Heart left ventricle (tissue), 16 donors: ENCODE measurements around the gene NDUFAF3. TPM values are rescaled to one million over a fixed set of nuclear protein-coding genes. Genes with fewer than 3 reads are reported as not detected.
A peak's percentile ranks its signal among the peaks of the same experiment; 100 is the strongest.

ENCODE experiments used
- ATAC-seq, 4 donors: fragments of 200-7000 bp; cut with Tn5 transposase; one replicate each; pipeline ENCODE4 v1.9.1; 2020 to 2022; ENCODE audit warnings: moderate library complexity in 4 of 4, mild to moderate bottlenecking in 3 of 4, moderate number of reproducible peaks in 1 of 4
- DNase-seq, 5 donors: peaks; one replicate each; pipeline ENCODE4 v3.0.0-alpha.2; 2020
- H3K27ac ChIP-seq, 12 donors: fragments of 200-600 bp; sonication (generic) in 4 of 12; one replicate each; pipeline versions ENCODE4 v1.5.0 to v1.8.0; 2016 to 2022; ENCODE audit warnings: mild to moderate bottlenecking in 2 of 12
- H3K27me3 ChIP-seq, 9 donors: fragments of 200-600 bp; sonication (generic) in 2 of 9; one replicate each; pipeline versions ENCODE4 v1.5.1 to v1.8.0; 2016 to 2022; ENCODE audit warnings: mild to moderate bottlenecking in 3 of 9
- H3K36me3 ChIP-seq, 9 donors: fragments of 200-600 bp; sonication (generic) in 2 of 9; one replicate each; pipeline versions ENCODE4 v1.5.0 to v1.8.0; 2018 to 2022; ENCODE audit warnings: mild to moderate bottlenecking in 2 of 9
- H3K4me1 ChIP-seq, 12 donors: fragments of 200-600 bp; sonication (generic) in 4 of 12; one replicate each; pipeline versions ENCODE4 v1.5.0 to v1.8.0; 2016 to 2022; ENCODE audit warnings: mild to moderate bottlenecking in 3 of 12
- H3K4me3 ChIP-seq, 12 donors: fragments of 200-600 bp; sonication (generic) in 4 of 12; one replicate each; pipeline versions ENCODE4 v1.5.0 to v1.8.0; 2017 to 2022; ENCODE audit warnings: mild to moderate bottlenecking in 9 of 12, moderate library complexity in 4 of 12
- H3K9me3 ChIP-seq, 12 donors: fragments of 200-600 bp; sonication (generic) in 4 of 12; one replicate each; pipeline versions ENCODE4 v1.5.0 to v1.8.0; 2016 to 2022; ENCODE audit warnings: mild to moderate bottlenecking in 1 of 12
- CTCF ChIP-seq, 12 donors: fragments of 200-600 bp; sonication (generic) in 4 of 12; IDR thresholded peaks; one replicate each; pipeline versions ENCODE4 v1.5.0 to v1.8.0; 2018 to 2022; ENCODE audit warnings: antibody characterized with exemption in 12 of 12, mild to moderate bottlenecking in 5 of 12
- POLR2A ChIP-seq, 2 donors: fragments of 450-650 bp; IDR thresholded peaks; one replicate each; pipeline ENCODE4 v1.6.1; 2017; ENCODE audit warnings: antibody characterized with exemption in 2 of 2, mild to moderate bottlenecking in 2 of 2, moderate library complexity in 2 of 2
- WGBS, 4 donors: extraction: QIAGEN DNeasy Blood & Tissue Kit in 2 of 4; methylation state at CpG; one replicate each; pipeline versions ENCODE4 v1.1.5 to v1.1.7; 2013 to 2018; 5-methylcytosine and 5-hydroxymethylcytosine counted together
- intact Hi-C, 10 donors: fragments of 100-400 bp; cut with DNase I; formaldehyde crosslinking; loops; one replicate each; pipeline versions ENCODE4 v1.11.1 to v1.14.2; 2022
- polyA plus RNA-seq, 2 donors: library from polyadenylated mRNA; stranded (reverse); fragments of 200-250 nt; gene quantifications; one replicate each; pipeline ENCODE4 v1.2.3, GENCODE V29; 2013
- total RNA-seq, 9 donors: library from RNA; depleted of rRNA in 2 of 9; stranded (reverse); fragments of >200 nt in 2 of 9; fragmentation: NEBNext Ultra II Directional in 3 of 9; extraction: Animal tissue kit (Norgen Biotek cat#: 25700) in 3 of 9; gene quantifications; one replicate each; pipeline versions ENCODE4 v1.1.0 to v1.2.4, GENCODE V29; 2016 to 2023
- donor health status: ischemic (EF 13 %, LVEDD 7.1; RV severe dilation, severe dysfunction).
- donor health status: healthy with polysubstance abuse.
- donor health status: DM: no; HTN: yes; CAD: no.
- donor health status: DM: no; HTN: no; CAD: no.
- donor health status: ischemic (EF 25% LVEDD 6.9; RV normal size, moderate dysfunction).
- donor health status: ischemic (EF 25% LVEDD 5.7; RV mildly dilated, moderate dysfunction).
- donor health status: healthy.
- donor health status: DM: yes; HTN: yes; CAD: no.
- donor health status: ischemic (EF 35%, LVEDD 5.7; RV mildly dilated, moderate dysfunction).
- donor health status: nonischemic (EF 11% LVEDD 7.7; RV severe dilation, severe dysfunction).
- donor health status: DM: yes; HTN: yes; CAD: no.
- donor health status: PGD.
- donor health status: ischemic (EF 29% LVEDD 5.4; RV normal size, mild dysfunction).
- donor health status: nonischemic (EF 23%, LVEDD 6.1; RV moderate dilation, normal function).

Gene NDUFAF3
- total and polyA plus RNA-seq, 11 donors, result 119 to 308 (median 160) TPM

DNA sequence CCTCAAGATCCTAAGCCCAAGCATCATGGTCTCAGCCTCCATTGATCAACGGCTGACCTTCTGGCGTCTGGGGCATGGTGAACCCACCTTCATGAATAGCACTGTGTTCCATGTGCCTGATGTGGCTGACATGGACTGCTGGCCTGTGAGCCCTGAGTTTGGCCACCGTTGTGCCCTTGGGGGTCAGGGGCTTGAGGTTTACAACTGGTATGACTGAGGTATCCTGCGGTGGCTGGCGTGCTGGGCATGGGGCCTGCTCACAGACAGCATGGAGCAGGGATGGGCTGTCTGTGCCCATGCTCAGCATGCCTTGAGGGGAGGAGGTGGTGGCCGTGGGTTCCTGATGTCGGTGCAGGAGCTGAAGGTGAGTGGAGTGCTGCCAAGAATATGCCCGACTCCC, 6.8 kb upstream of the NDUFAF3 start:
- TF ChIP-seq CTCF (IDR thresholded peaks at IDR 0.05), result no peak
- TF ChIP-seq POLR2A (IDR thresholded peaks at IDR 0.05), result no peak
- WGBS, 4 donors, result 86 to 90% (median 88%) methylated on average over 5 to 8 of the region's 8 CpGs
- no peak for ATAC-seq

GRCh38 chr3:49015765-49016164, 6.2 kb upstream of the NDUFAF3 start:
- Histone ChIP-seq H3K36me3 (peaks cover 0 to 57% (median 39%) of the 10 kb centered on the region in 9 donors), H3K4me3 (no peak overlapping the region), H3K27ac (no peak overlapping the region), H3K27me3 (no peaks in the 10 kb centered on the region), H3K9me3 (no peaks in the 10 kb centered on the region), H3K4me1 (peaks cover 0 to 48% (median 36%) of the 10 kb centered on the region in 12 donors)
- TF ChIP-seq CTCF (IDR thresholded peaks at IDR 0.05) (no peak), POLR2A (IDR thresholded peaks at IDR 0.05) (no peak)
- ATAC-seq (no peak), DNase-seq (no peak)
- 75 to 85% (median 81%) methylated on average over 3 to 6 of the region's 6 CpGs for WGBS, 4 donors
- intact Hi-C loops, result no loop called here

More for the DNA sequence above, 6.8 kb upstream of the NDUFAF3 start:
- H3K4me3 ChIP-seq, result no peak overlapping the region
- peaks cover 0 to 41% (median 30%) of the 10 kb centered on the region in 12 donors for H3K4me1 ChIP-seq
- peaks cover 0 to 57% (median 39%) of the 10 kb centered on the region in 9 donors for H3K36me3 ChIP-seq
- no peak overlapping the region for H3K27ac ChIP-seq
- H3K27me3 ChIP-seq, result no peaks in the 10 kb centered on the region
- no peaks in the 10 kb centered on the region for H3K9me3 ChIP-seq
- intact Hi-C loops, result no loop called here
- DNase-seq, result no peak

DNA sequence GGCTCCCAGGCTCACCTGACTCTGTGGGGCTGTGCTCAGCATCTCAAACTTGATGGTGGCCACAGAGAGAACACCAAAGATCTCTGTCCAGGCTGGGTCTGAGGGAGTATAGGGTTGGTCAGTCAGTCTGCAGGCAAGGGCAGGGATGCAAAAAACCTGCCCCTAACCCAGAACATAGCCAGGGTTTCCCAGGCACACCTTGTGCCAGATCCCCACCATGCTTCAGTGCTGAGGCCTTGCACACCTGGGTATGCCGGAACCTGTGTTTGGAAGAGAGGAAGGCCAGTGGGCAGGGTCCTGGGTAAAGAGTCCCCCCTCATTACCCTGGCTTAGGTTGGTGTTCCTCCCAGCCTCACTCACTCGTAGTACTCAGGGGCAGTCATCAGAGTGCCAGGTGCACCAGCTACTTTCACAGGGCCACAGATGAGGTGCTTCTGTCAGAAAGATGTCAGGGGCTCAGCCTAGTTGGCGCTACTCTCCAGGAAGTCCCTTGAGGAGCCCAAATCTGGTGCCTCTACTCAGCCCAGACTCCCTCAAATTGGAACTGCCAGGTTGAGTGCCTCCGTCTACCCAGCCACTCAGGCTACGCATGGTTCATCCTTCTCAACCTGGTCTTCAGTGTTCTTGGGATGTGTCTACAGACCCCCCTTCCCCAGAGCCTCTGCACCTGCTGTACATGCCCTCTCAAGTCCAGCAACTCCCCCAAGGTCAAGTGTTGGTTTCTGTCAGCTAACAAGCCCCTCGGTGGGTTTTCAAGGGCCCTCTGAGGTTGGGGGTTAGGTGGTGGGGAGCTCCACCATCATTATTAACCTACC, 5.3 kb upstream of the NDUFAF3 start:
- Histone ChIP-seq H3K27ac (no peak overlapping the region), H3K27me3 (no peaks in the 10 kb centered on the region), H3K4me1 (peaks cover 0 to 53% (median 36%) of the 10 kb centered on the region in 12 donors), H3K9me3 (no peaks in the 10 kb centered on the region), H3K4me3 (peak overlapping the region in 2 of 12 donors; percentile 96 to 98), H3K36me3 (peaks cover 0 to 52% (median 36%) of the 10 kb centered on the region in 9 donors)
- no peak for ATAC-seq
- DNase-seq, result no peak
- intact Hi-C loops, result loop anchor here in 1 of 10 donors (1.0 kb wide), 1 partner anchor 21 kb away; no protein-coding TSS in a partner anchor
- 76 to 89% (median 81%) methylated on average over 3 to 6 of the region's 6 CpGs for WGBS, 4 donors
- no peak for TF ChIP-seq CTCF (IDR thresholded peaks at IDR 0.05)
- no peak for TF ChIP-seq POLR2A (IDR thresholded peaks at IDR 0.05)

DNA sequence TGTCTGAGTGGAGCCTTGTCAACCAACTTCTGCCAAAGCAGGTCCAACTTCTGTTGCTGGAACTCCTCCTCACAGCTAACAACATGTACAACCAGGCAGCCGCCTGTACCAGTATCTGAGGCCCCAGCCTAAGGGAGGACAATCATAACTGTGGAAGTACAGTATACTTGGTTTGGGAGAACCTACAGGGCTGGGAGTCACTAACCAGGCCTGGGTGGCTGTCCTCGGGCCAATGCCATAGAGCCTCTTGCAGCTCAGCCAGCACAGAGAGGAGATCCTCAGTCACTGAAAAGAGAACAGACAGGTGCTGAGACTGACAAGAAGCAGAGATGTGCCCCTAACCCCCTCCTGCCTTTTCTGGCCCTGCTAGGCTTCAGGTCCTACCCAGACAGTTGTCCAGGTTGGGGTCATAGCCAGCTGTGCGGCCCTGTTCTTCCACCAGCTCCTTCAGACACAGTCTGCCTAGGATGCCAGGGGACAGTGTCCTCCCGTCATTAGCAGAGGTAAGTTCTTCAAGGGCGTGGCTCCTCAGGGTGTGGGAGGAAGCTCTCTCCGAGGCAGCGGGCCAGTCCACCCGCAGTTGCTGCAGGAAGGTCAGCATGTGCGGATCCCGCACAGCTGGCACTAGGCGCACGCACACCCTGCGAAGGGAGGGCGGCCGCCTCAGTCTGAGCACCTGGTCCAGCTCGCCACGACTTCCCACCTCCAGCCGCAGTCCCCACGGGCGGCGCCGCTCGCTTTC, 4.5 kb upstream of the NDUFAF3 start:
- no peaks in the 10 kb centered on the region for H3K9me3 ChIP-seq
- peaks cover 0 to 44% (median 35%) of the 10 kb centered on the region in 9 donors for H3K36me3 ChIP-seq
- intact Hi-C loops, result loop anchor here in 1 of 10 donors (1.0 kb wide), 1 partner anchor 22 kb away; no protein-coding TSS in a partner anchor
- no peak for TF ChIP-seq POLR2A (IDR thresholded peaks at IDR 0.05)
- TF ChIP-seq CTCF (IDR thresholded peaks at IDR 0.05), result no peak
- H3K27me3 ChIP-seq, result no peaks in the 10 kb centered on the region
- no peak for ATAC-seq
- peak overlapping the region in 11 of 12 donors; percentile 10 to 87 (median 78) for H3K27ac ChIP-seq
- H3K4me3 ChIP-seq, result peak overlapping the region; percentile 63 to 98 (median 88)
- 9 to 39% (median 14%) methylated on average over 5 to 23 of the region's 23 CpGs for WGBS, 4 donors
- peaks cover 0 to 50% (median 35%) of the 10 kb centered on the region in 12 donors for H3K4me1 ChIP-seq
- DNase-seq, result no peak
